H1 (cell line): ENCODE data around the gene ADPRS. TPM values are rescaled to one million over a fixed set of nuclear protein-coding genes. Genes with fewer than 3 reads are reported as not detected.

Source experiments
- CTCF ChIA-PET: fragments of 300-600 bp; sonication (Branson Sonifier 250); formaldehyde crosslinking; loops from one replicate; lab custom pipeline; 2021; ENCODE audit not compliant: partially characterized antibody; lab: Charles Lee
- POLR2A ChIA-PET: fragments of 300-600 bp; sonication (Branson Sonifier 250); formaldehyde crosslinking; loops from one replicate; lab custom pipeline; 2021; ENCODE audit warnings: inconsistent platforms; ENCODE audit not compliant: partially characterized antibody; lab: Charles Lee
- DNase-seq, 2 experiments: peaks; one replicate each; pipeline versions ENCODE4 v3.0.0 to v3.0.0-alpha.2; 2010 to 2022; ENCODE audit warnings: low spot score in 2 of 2, low read depth in 1 of 2, mixed read lengths in 1 of 2
- FAIRE-seq: peaks from 2 replicates; lab custom pipeline; 2011; peaks lifted over from hg19 to GRCh38; lab: Jason Lieb, UNC
- H2AFZ ChIP-seq: 2 replicates; pipeline ENCODE4 v1.8.1; 2012; ENCODE audit warnings: low read length, inconsistent platforms
- H2AK5ac ChIP-seq: 2 replicates; pipeline ENCODE4 v1.6.1; 2013; ENCODE audit warnings: low read depth, low read length
- H2BK120ac ChIP-seq: replicated peaks from 2 replicates; pipeline ENCODE3; 2013; ENCODE audit warnings: low read depth, low read length, inconsistent platforms
- H2BK12ac ChIP-seq: 2 replicates; pipeline ENCODE4 v1.6.1; 2013; ENCODE audit warnings: low read depth, low read length
- H2BK15ac ChIP-seq: 2 replicates; pipeline ENCODE4 v1.6.1; 2013; ENCODE audit warnings: low read length
- H2BK20ac ChIP-seq: 2 replicates; pipeline ENCODE4 v1.6.1; 2013; ENCODE audit warnings: low read length
- H2BK5ac ChIP-seq: 2 replicates; pipeline ENCODE4 v1.6.1; 2013; ENCODE audit warnings: low read depth, low read length
- H3K14ac ChIP-seq: 2 replicates; pipeline ENCODE4 v1.6.1; 2013; ENCODE audit warnings: inconsistent platforms; ENCODE audit not compliant: insufficient read length
- H3K18ac ChIP-seq: 2 replicates; pipeline ENCODE4 v1.6.1; 2013; ENCODE audit warnings: low read length; ENCODE audit errors: extremely low read depth
- H3K23ac ChIP-seq: 2 replicates; pipeline ENCODE4 v1.6.1; 2013; ENCODE audit warnings: inconsistent platforms; ENCODE audit not compliant: insufficient read length
- H3K23me2 ChIP-seq: 2 replicates; pipeline ENCODE4 v1.6.1; 2013; ENCODE audit warnings: low read depth, low read length
- H3K27ac ChIP-seq: 2 replicates; pipeline ENCODE4 v1.6.1; 2011; ENCODE audit warnings: low read depth, low read length, inconsistent platforms
- H3K27me3 ChIP-seq, 4 experiments: replicated peaks in 1 of 4; 1 replicate in 1 of 4; 2 replicates in 3 of 4; pipeline versions ENCODE4 v1.6.1 to v1.8.1; 2011 to 2013; ENCODE audit warnings: low read length in 3 of 4, mild to moderate bottlenecking in 3 of 4, inconsistent platforms in 2 of 4, mixed read lengths in 2 of 4, moderate library complexity in 1 of 4; ENCODE audit not compliant: control insufficient read depth in 3 of 4, insufficient read depth in 3 of 4; ENCODE audit errors: extremely low read depth in 1 of 4
- H3K36me3 ChIP-seq, 4 experiments: 2 replicates each; pipeline versions ENCODE4 v1.6.1 to v1.8.1; 2011 to 2013; ENCODE audit warnings: mild to moderate bottlenecking in 4 of 4, low read length in 3 of 4, moderate library complexity in 2 of 4, control low read depth in 1 of 4, inconsistent platforms in 1 of 4; ENCODE audit not compliant: insufficient read depth in 4 of 4, control insufficient read depth in 2 of 4
- H3K4ac ChIP-seq: replicated peaks from 2 replicates; pipeline ENCODE3; 2013; ENCODE audit warnings: low read length, low read depth, mixed read lengths, inconsistent platforms; ENCODE audit not compliant: insufficient read length
- H3K4me1 ChIP-seq, 4 experiments: replicated peaks in 1 of 4; 1 replicate in 1 of 4; 2 replicates in 3 of 4; pipeline versions ENCODE4 v1.6.1 to v1.8.1; 2011 to 2013; ENCODE audit warnings: low read length in 3 of 4, inconsistent platforms in 2 of 4, mixed read lengths in 1 of 4; ENCODE audit not compliant: insufficient read depth in 4 of 4, control insufficient read depth in 3 of 4
- H3K4me2 ChIP-seq, 2 experiments: 2 replicates each; pipeline versions ENCODE4 v1.6.1 to v1.8.1; 2011 to 2013; ENCODE audit warnings: low read depth in 2 of 2, low read length in 2 of 2, control low read depth in 1 of 2, inconsistent platforms in 1 of 2, mild to moderate bottlenecking in 1 of 2; ENCODE audit not compliant: insufficient read depth in 1 of 2
- H3K4me3 ChIP-seq, 4 experiments: fragments of 200-600, 300-600 bp in 1 of 4; sonication (generic), shearing (Covaris generic), sonication (Bioruptor Twin) in 1 of 4; 2 replicates each; pipeline versions ENCODE4 v1.5.1 to v1.8.1; 2011 to 2016; ENCODE audit warnings: low read length in 4 of 4, low read depth in 3 of 4, control low read depth in 2 of 4, inconsistent platforms in 2 of 4, mild to moderate bottlenecking in 2 of 4, mixed read lengths in 1 of 4, moderate library complexity in 1 of 4; ENCODE audit not compliant: insufficient read depth in 2 of 4; ENCODE audit errors: extremely low read depth in 1 of 4
- H3K56ac ChIP-seq: replicated peaks from 2 replicates; pipeline ENCODE3; 2013; ENCODE audit warnings: low read depth, mild to moderate bottlenecking, mixed read lengths, low read length, inconsistent platforms; ENCODE audit not compliant: insufficient read length
- H3K79me1 ChIP-seq: 2 replicates; pipeline ENCODE4 v1.6.1; 2013; ENCODE audit warnings: low read depth, low read length, control low read depth
- H3K79me2 ChIP-seq, 2 experiments: 2 replicates each; pipeline versions ENCODE4 v1.6.1 to v1.8.1; 2012 to 2013; ENCODE audit warnings: low read length in 2 of 2, mild to moderate bottlenecking in 2 of 2, inconsistent platforms in 1 of 2; ENCODE audit not compliant: insufficient read depth in 2 of 2, control insufficient read depth in 1 of 2
- H3K9ac ChIP-seq, 4 experiments: replicated peaks in 1 of 4; 1 replicate in 1 of 4; 2 replicates in 3 of 4; pipeline versions ENCODE4 v1.6.1 to v1.8.1; 2011 to 2013; ENCODE audit warnings: low read depth in 3 of 4, low read length in 3 of 4, control low read depth in 2 of 4, mild to moderate bottlenecking in 2 of 4, moderate library complexity in 2 of 4, inconsistent platforms in 1 of 4; ENCODE audit errors: extremely low read depth in 1 of 4
- H3K9me3 ChIP-seq, 2 experiments: 2 replicates each; pipeline versions ENCODE4 v1.6.1 to v1.8.1; 2012 to 2013; ENCODE audit warnings: mild to moderate bottlenecking in 2 of 2, moderate library complexity in 2 of 2, control low read depth in 1 of 2, inconsistent platforms in 1 of 2, low read depth in 1 of 2, low read length in 1 of 2, mixed read lengths in 1 of 2; ENCODE audit not compliant: insufficient read depth in 2 of 2
- H4K20me1 ChIP-seq, 2 experiments: replicated peaks in 1 of 2; 2 replicates each; pipeline versions ENCODE3 to v1.8.1; 2011 to 2013; ENCODE audit warnings: inconsistent platforms in 2 of 2, low read length in 2 of 2, mild to moderate bottlenecking in 1 of 2; ENCODE audit not compliant: insufficient read depth in 2 of 2, control insufficient read depth in 1 of 2
- H4K5ac ChIP-seq: 2 replicates; pipeline ENCODE4 v1.6.1; 2013; ENCODE audit warnings: low read length, low read depth, mixed read lengths, inconsistent platforms; ENCODE audit not compliant: insufficient read length
- H4K8ac ChIP-seq: 2 replicates; pipeline ENCODE4 v1.8.0; 2013; ENCODE audit warnings: mild to moderate bottlenecking, moderate library complexity, low read length, inconsistent platforms; ENCODE audit not compliant: insufficient read depth; ENCODE audit errors: extremely low read depth
- H4K91ac ChIP-seq: replicated peaks from 2 replicates; pipeline ENCODE3; 2013; ENCODE audit warnings: low read length, mixed read lengths, inconsistent platforms; ENCODE audit not compliant: insufficient read length
- ASH2L ChIP-seq: fragments of 200-600, 300-600 bp; sonication (generic); IDR thresholded peaks from one replicate; pipeline ENCODE4 v1.7.1; 2017; ENCODE audit warnings: low read length
- CHD2 ChIP-seq: IDR thresholded peaks from 2 replicates; pipeline ENCODE4 v1.6.1; 2012; ENCODE audit warnings: low read length, improper control_type of control experiment
- EGR1 ChIP-seq: IDR thresholded peaks from 2 replicates; pipeline ENCODE4 v1.6.1; 2011; ENCODE audit warnings: low read depth, low read length, borderline replicate concordance
- HDAC2 ChIP-seq, 2 experiments: fragments of 300-600 bp in 1 of 2; sonication (generic) in 1 of 2; IDR thresholded peaks; 2 replicates each; pipeline ENCODE4 v1.6.1; 2011 to 2012; ENCODE audit warnings: low read depth in 2 of 2, low read length in 2 of 2, mild to moderate bottlenecking in 2 of 2, moderate library complexity in 2 of 2, borderline replicate concordance in 1 of 2, inconsistent platforms in 1 of 2
- HDAC6 ChIP-seq: IDR thresholded peaks from one replicate; pipeline ENCODE4 v1.7.1; 2012; ENCODE audit warnings: low read depth, mild to moderate bottlenecking, inconsistent platforms, low read length, moderate library complexity
- KDM1A ChIP-seq: fragments of 200-600, 300-600 bp; sonication (generic); IDR thresholded peaks from 2 replicates; pipeline ENCODE4 v1.7.1; 2016; ENCODE audit warnings: mild to moderate bottlenecking, low read length, borderline replicate concordance
- POU5F1 ChIP-seq: IDR thresholded peaks from 2 replicates; pipeline ENCODE4 v1.6.1; 2011; ENCODE audit warnings: low read depth, mild to moderate bottlenecking, low read length, moderate library complexity
- RXRA ChIP-seq: IDR thresholded peaks from 2 replicates; pipeline ENCODE4 v1.6.1; 2011; ENCODE audit warnings: low read depth, mild to moderate bottlenecking, low read length, moderate library complexity; ENCODE audit not compliant: insufficient read depth
- SIRT6 ChIP-seq: IDR thresholded peaks from one replicate; pipeline ENCODE4 v1.7.1; 2012; ENCODE audit warnings: low read length, inconsistent platforms
- SIX5 ChIP-seq: IDR thresholded peaks from 2 replicates; pipeline ENCODE4 v1.6.1; 2011; ENCODE audit warnings: mild to moderate bottlenecking, low read depth, low read length
- ZNF274 ChIP-seq: IDR thresholded peaks from 2 replicates; pipeline ENCODE4 v1.7.0; 2012; ENCODE audit warnings: low read length, borderline replicate concordance; ENCODE audit errors: extremely low read depth
- WGBS, 2 experiments: shearing (Covaris generic) in 1 of 2; methylation state at CpG; one replicate each; pipeline versions ENCODE4 v1.1.6 to v1.1.7; 2013 to 2015; ENCODE audit warnings: low lambda C conversion rate in 2 of 2, mixed read lengths in 2 of 2, inconsistent platforms in 1 of 2, low coverage in 1 of 2, missing lambda C conversion rate in 1 of 2; ENCODE audit not compliant: insufficient replicate concordance in 2 of 2, insufficient coverage in 1 of 2, insufficient read length in 1 of 2; ENCODE audit errors: extremely low coverage in 1 of 2, missing lambda C conversion rate in 1 of 2; 5-methylcytosine and 5-hydroxymethylcytosine counted together
- polyA plus RNA-seq, 7 experiments: library from polyadenylated mRNA; depleted of rRNA in 3 of 7; stranded (reverse) in 5 of 7; unstranded in 2 of 7; fragments of >200 nt in 5 of 7; fragments of 200-250 nt in 2 of 7; gene quantifications; 1 replicate in 5 of 7; 2 replicates in 1 of 7; 4 replicates in 1 of 7; pipeline versions ENCODE4 v1.2.1 to v1.2.3, GENCODE V29; 2011 to 2013; ENCODE audit warnings: missing spikeins in 2 of 7, mixed read lengths in 2 of 7
- total RNA-seq: library from RNA; stranded (reverse); fragmentation: NEBNext Ultra II Directional; extraction: Animal tissue kit (Norgen Biotek cat#: 25700); gene quantifications from 2 replicates; pipeline ENCODE4 v1.2.1, GENCODE V29; 2021
- TF ChIP-seq, protein P1 (sequence below): IDR thresholded peaks from 2 replicates; pipeline ENCODE4 v1.6.1; 2012; ENCODE audit warnings: low read length, inconsistent platforms

ADPRS gene
- total and polyA plus RNA-seq, 2 of the 8 experiments (the other 6 are each of a cell fraction or from before 2014, with no cell fraction given), result 22.9 to 38.1 TPM

GRCh38 chr1:36134031-36134430 is 45.3 kb downstream of the ADPRS start:
- Histone ChIP-seq H2AFZ (no peak overlapping the region), H3K4me3 (no peak overlapping the region), H3K4me2 (no peak overlapping the region), H2BK20ac (no peak overlapping the region), H2BK120ac (no peak overlapping the region), H3K9me3 (no peaks in the 10 kb centered on the region), H4K20me1 (peaks cover 0 to 2% of the 10 kb centered on the region in 2 experiments), H3K36me3 (peaks cover 0 to 3% (median 0%) of the 10 kb centered on the region in 4 experiments; a peak in 4 of 8 replicates), H2BK15ac (no peak overlapping the region), H3K4ac (no peak overlapping the region), H4K8ac (peak overlapping the region; percentile 45; the same call in 1 of the 2 replicates), H3K18ac (no peak overlapping the region), H3K23me2 (no peaks in the 10 kb centered on the region), H3K9ac (no peak overlapping the region), H3K4me1 (peaks cover 0 to 2% (median 0%) of the 10 kb centered on the region in 4 experiments; a peak in 2 of 7 replicates), H3K23ac (no peak overlapping the region), H2AK5ac (no peak overlapping the region), H3K56ac (no peak overlapping the region), H4K91ac (no peak overlapping the region), H4K5ac (no peak overlapping the region), H3K14ac (no peak overlapping the region), H2BK5ac (0 out of 2 replicates have a peak overlapping the region, but pooled peaks have one; percentile 52), H3K79me2 (no peaks in the 10 kb centered on the region), H3K27me3 (no peaks in the 10 kb centered on the region), H3K79me1 (no peaks in the 10 kb centered on the region), H3K27ac (no peak overlapping the region), H2BK12ac (peak overlapping the region; percentile 17; the same call in 1 of the 2 replicates)
- DNase-seq (no peak), FAIRE-seq (no peak)
- ChIA-PET CTCF (interaction anchor here (0.7 to 20.9 kb wide), 21 partner anchors 9 to 279 kb away, joined by 3 to 738 read pairs (median 4); partner anchors contain the start of genes ADPRS, MAP7D1, SH3D21 and TRAPPC3), POLR2A (interaction anchor here (1.1 to 9.3 kb wide), 3 partner anchors 15 to 45 kb away, joined by 3 to 61 read pairs (median 7); partner anchors contain the start of gene TRAPPC3)
- WGBS, 2 experiments, result 92% methylated on average over 5 of the region's 6 CpGs; no CpG with 5 or more reads in 1 of the 2 experiments
- TF ChIP-seq HDAC6 (no peak), ZNF274 (no peak), HDAC2 (IDR thresholded peaks at IDR 0.05; ENCODE audit: borderline replicate concordance in 1 of 2, low read depth in 2 of 2, low read length in 2 of 2) (no peak), ASH2L (no peak), CHD2 (no peak), SIX5 (no peak), KDM1A (no peak), RXRA (no peak), EGR1 (no peak), POU5F1 (no peak), SIRT6 (no peak)
- TF ChIP-seq, protein P1, sequence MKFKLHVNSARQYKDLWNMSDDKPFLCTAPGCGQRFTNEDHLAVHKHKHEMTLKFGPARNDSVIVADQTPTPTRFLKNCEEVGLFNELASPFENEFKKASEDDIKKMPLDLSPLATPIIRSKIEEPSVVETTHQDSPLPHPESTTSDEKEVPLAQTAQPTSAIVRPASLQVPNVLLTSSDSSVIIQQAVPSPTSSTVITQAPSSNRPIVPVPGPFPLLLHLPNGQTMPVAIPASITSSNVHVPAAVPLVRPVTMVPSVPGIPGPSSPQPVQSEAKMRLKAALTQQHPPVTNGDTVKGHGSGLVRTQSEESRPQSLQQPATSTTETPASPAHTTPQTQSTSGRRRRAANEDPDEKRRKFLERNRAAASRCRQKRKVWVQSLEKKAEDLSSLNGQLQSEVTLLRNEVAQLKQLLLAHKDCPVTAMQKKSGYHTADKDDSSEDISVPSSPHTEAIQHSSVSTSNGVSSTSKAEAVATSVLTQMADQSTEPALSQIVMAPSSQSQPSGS, result no peak
